GM12874 (cell line): ENCODE results near the gene TNIK.

ENCODE experiments used
- TF ChIP-seq, protein P1 (sequence below): IDR thresholded peaks from 2 replicates; pipeline ENCODE4 v1.5.1; 2011; ENCODE audit warnings: low read depth, mild to moderate bottlenecking, control low read depth, low read length, moderate library complexity; ENCODE audit not compliant: insufficient read depth

Gene TNIK

DNA sequence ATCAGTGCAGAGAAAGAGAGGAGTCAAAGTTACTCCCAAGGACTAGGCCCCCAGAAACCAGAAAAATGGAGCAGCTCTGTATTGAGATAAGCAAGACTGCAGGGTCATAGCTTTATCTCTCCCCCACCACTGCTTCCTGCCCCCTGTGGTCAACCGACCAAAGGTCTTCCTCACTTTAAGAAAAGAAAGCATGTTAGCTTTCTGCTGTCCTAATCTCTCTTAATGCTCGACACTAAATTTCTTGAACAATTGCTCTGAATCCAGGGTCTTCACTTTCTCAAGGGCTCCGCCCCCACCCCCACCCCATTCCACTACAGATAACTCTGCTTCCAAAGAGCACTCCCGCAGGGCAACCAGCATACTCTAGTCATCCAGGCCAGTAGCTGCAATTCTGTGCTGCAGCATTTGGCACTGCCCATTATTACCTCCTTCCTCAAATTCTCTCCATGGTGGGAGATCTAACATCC is 31.9 kb downstream of the TNIK start:
- TF ChIP-seq, protein P1, sequence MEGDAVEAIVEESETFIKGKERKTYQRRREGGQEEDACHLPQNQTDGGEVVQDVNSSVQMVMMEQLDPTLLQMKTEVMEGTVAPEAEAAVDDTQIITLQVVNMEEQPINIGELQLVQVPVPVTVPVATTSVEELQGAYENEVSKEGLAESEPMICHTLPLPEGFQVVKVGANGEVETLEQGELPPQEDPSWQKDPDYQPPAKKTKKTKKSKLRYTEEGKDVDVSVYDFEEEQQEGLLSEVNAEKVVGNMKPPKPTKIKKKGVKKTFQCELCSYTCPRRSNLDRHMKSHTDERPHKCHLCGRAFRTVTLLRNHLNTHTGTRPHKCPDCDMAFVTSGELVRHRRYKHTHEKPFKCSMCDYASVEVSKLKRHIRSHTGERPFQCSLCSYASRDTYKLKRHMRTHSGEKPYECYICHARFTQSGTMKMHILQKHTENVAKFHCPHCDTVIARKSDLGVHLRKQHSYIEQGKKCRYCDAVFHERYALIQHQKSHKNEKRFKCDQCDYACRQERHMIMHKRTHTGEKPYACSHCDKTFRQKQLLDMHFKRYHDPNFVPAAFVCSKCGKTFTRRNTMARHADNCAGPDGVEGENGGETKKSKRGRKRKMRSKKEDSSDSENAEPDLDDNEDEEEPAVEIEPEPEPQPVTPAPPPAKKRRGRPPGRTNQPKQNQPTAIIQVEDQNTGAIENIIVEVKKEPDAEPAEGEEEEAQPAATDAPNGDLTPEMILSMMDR, result no peak; the same call in 1 of the 2 replicates

DNA sequence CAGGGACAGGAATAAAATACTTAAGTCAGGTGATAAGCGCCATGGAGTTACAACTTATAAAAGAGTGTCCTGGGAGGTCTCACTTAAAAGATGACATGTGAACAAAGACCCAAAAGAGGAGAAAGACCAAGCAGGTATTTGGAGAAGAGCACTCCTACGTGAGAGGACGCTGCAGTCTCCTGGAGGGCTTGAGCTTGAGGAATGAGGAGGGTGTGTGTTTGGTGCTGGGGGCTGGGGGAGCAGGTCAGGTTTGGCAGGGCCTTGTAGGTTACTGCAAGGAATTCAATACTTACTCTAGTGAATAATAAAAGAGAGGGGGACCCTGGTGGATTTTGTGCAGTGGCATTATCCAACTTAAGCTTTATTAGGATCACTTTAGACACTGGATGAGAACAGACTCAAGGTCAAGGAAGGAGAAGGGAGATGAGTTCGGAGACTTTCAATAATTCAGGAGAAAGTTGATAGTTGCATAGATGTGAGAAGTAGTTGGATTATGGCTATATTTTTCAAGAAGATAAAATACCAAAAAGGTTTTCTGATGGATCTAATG is 32.4 kb downstream of the TNIK start:
- TF ChIP-seq, protein P1, result no peak

DNA sequence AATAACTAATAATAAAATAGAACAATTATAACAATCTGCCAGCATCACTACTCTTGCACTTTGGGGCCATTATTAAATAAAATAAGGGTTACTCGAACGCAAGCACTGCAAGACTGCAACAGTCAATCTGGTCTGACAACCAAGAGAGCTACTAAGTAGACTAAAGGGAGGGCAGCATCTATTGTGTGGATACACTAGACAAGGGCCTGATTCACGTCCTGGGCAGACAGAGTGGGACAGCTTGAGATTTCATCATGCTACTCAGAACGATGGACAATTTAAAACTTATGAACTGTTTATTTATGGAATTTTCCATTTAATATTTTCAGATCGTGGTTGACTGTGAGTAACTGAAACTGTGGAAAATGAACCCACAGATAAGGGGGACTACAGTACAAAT is 39.5 kb downstream of the TNIK start:
- TF ChIP-seq, protein P1, result no peak

DNA sequence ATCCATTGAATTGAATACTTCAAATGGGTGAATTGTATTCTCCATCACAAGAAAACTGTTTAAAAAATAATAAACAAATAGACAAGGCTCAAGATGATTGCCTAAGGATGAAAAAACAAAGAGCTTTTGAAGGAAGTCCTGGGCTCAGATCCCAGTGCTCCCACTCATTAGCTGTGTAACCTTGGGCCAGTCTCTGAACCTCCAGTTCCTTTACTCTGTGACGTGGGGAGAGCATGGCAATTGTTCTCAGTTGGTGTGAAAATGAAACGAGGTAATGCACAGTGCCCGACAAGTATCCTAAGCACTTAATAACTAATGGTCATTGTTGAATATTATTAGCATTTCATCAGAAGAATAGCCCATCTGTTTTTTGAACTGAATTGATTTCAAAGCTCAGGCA is 40.7 kb downstream of the TNIK start:
- TF ChIP-seq, protein P1, result no peak

DNA sequence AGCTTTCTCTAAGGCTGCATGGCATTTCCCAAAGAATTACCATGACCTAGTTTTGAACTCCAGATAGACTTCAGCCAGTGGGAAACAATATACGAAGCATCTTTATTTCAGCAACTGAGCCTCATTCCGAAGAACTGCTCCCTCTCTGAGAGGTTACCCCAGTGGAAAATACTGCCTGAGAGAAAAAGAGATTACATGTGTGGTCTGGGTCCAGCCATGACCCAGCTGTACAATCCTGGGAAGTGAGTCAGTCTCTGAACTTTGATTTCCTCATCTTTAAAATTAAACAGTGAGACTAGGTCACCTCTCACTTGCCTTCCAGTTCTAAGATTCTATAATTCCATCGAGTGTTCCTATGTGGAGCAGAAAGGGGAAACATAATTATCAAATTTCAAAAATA is 42.4 kb downstream of the TNIK start:
- TF ChIP-seq, protein P1, result no peak

DNA sequence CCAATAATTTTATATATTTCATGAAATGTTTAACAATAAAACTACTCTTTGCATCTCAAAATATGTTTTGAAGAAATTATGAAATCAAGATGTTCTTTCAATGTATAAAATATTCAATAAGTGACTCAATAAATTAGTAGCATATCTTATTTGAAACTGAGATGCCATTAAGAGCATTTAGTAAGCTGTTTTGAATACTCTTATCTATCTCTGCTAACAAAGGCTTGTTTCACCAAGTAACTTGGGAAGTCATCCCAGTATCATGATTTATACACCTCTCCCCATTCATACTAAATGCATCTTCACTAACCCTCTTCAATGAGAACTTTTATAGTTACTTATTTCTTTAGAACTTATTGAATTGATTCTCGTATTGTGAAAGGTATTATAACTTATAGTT is 43.1 kb downstream of the TNIK start:
- TF ChIP-seq, protein P1, result no peak

DNA sequence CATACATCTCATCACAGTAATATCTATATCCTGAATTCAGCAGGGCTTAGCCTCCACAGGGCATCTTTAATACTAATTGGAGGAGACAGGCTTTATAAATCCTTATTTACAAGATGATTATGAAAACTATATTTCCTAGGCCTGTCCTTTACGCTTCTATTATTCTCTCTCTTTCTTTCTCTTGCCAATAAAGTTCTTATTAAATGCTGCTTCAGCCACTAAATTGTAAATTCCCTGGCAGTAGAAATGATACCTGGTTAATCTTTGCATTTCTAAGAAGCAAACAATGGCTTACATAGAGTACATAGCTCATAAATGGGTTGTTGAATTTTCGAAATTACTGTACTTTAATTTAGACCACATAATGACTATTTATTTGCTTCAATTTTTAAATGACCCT is 43.5 kb downstream of the TNIK start:
- TF ChIP-seq, protein P1, result no peak
